ENCODE measurements around the gene FCRL2.
"Not testable (repeated sequence)": the region's sequence is repeated elsewhere in the genome, so short reads cannot be mapped to it uniquely, and the experiment has no call there.

Gene FCRL2

DNA sequence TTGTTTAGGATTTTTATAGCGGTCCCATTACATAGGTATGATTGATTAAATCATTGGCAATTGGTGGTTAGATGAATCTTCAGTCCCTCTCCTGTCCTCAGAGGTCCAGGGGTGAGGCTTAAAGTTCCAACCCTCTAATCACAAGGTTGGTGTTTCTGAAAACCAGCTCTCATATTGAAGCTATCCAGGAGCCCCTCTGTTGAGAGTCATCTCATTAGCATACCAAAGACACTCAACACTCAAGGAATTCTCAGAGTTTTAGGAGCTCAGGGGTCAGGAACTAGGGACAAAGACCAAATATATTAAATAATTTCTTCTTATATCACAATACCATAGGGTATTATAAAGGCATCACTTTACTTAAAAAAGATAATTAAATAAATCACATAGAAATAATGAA, 23.3 kb downstream of the FCRL2 start:
- DNase-seq (ENCODE audit: low spot score) = no peak

DNA sequence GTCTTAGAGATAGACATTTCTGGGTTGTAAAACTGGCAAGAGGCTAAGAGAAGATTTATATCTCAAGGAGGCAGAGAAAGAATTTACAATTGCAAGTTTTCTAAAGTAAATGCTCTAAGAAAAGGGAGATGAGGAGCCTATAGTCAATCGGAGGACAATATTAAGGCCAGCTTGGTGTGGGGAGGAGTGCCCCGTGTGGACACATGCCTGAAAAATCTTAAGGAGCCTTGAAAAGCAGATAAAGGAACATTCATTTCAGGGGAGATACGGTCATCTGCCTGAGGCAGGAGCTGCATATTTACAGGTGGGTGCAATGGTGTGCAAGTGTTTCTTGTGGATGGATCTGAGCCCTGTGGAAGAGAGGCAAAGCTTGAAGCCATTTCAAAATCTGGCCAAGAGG, 25.6 kb downstream of the FCRL2 start:
- DNase-seq (ENCODE audit: low spot score) = no peak

GRCh38 chr1:157748262-157748817, 28.6 kb downstream of the FCRL2 start:
- no peak for DNase-seq (ENCODE audit: low spot score)

GRCh38 chr1:157739229-157739901, 37.6 kb downstream of the FCRL2 start:
- DNase-seq (ENCODE audit: low spot score) = no peak

- DNase-seq (ENCODE audit: low spot score) = not testable (repeated sequence)
Observed at GRCh38 chr1:157735991-157736390, 40.9 kb downstream of the FCRL2 start.

- DNase-seq (ENCODE audit: low spot score) = no peak
Observed at GRCh38 chr1:157734321-157734720, 42.6 kb downstream of the FCRL2 start.

- no peak for DNase-seq (ENCODE audit: low spot score)
Observed at GRCh38 chr1:157732755-157733154, 44.2 kb downstream of the FCRL2 start.

DNA sequence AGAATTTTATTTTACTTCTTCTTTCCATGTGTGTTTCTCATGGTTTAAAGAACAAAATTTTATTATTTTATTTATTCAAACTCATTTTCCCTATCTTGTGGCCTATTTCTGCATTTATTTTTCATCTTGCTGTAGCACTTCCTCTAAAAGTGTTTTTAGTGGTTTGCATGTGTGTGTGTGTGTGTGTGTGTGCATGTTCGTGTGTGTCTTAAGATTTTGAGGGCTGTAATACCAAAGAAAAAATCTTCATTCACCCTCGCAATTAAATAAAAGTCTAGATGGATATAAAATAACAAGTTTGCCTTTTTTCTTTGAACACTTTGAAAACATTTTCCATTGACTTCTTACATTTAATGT, 51.7 kb downstream of the FCRL2 start:
- no peak for DNase-seq (ENCODE audit: low spot score)

DNA sequence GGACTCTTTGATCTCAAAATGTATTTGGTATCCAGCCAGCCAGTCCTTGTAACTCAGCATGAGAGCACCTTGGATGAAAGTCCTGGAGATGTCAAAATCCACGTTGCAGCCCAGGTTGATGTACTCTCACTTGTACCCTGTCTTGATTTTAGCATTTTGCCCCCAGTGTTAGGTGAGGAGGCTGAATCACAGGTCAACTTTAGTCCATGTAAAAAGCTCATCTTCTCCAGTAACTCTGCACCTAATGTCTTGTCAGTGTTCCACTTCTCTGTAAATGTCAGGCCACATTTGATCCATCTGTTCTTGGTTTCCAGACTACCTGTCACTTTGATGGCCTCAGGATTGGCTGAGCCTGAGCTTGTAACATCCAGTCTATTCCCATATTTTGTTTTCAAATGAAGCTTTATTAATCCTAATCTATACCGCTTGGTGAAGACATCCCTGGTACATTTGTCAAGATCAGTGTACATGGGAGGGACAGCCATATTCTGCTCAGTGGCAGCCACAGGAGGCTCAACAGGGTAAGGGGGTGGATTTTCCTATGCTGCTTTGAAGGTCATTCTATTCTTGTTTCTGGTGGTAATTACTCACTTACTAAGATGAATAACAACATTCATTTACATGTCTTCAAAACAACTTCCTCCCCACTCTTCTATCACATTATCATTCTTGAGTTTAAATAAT, 52.3 kb downstream of the FCRL2 start:
- no peak for DNase-seq (ENCODE audit: low spot score)

DNA sequence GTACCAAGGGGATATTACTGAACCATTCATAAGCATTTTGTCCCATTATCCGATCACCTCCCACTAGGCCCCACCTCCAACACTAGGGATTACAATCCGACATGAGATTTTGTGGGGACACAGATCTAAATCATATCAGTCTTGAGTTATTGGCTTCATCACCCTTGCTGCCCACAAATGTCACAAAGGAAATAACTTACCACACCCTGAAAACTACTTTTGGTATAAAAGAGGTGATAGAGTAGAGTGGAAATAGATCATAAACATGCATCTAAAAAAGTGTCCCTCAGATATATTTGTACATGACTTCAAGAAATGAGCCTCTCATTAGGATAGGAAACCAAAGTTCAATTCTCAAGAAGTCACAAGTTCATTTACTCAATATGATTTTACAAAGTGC, 53.8 kb downstream of the FCRL2 start:
- no peak for DNase-seq (ENCODE audit: low spot score)

DNA sequence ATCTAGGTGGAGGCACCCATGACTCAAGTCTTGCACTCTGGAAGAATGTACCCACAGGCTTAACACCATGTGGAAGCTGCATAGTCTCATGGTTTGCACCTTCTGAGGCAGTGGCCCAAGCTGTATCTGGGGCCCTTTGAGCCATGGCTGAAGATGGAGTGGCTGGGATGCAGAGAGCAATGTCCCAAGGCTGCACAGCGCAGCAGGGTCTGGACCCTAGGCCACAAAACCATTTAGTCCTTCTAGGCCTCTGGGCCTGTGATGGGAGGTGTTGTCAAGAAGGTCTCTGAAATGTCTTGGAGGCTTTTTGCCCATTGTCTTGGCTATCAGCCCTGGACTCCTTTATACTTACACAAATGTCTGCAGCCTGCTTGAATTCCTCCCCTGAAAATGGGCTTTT, 54.9 kb downstream of the FCRL2 start:
- DNase-seq (ENCODE audit: low spot score) = no peak

GRCh38 chr1:157715736-157716135, 61.2 kb downstream of the FCRL2 start:
- DNase-seq (ENCODE audit: low spot score) = no peak

- no peak for DNase-seq (ENCODE audit: low spot score)
Observed at GRCh38 chr1:157711802-157712201, 65.1 kb downstream of the FCRL2 start.

DNA sequence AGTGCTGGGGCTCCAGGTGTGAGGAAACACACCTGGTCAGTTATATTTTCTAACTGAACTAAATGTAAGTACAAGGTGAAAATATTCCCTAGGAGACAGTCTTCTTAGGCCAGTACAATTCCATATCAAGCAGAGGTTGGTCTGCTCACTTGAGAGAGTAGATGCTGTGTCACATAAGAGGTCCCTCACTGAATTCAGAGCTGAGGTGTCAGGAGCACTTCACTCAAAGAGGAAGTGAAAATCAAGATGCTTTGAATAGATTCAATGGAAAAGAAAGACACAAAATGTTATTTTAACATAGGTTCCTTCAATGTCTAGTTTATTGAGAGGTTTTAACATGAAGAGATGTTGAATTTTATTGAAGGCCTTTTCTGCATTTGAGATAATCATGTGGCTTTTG, 72.1 kb downstream of the FCRL2 start:
- DNase-seq (ENCODE audit: low spot score) = no peak

GRCh38 chr1:157703981-157704380, 73.0 kb downstream of the FCRL2 start:
- DNase-seq (ENCODE audit: low spot score) = no peak

DNA sequence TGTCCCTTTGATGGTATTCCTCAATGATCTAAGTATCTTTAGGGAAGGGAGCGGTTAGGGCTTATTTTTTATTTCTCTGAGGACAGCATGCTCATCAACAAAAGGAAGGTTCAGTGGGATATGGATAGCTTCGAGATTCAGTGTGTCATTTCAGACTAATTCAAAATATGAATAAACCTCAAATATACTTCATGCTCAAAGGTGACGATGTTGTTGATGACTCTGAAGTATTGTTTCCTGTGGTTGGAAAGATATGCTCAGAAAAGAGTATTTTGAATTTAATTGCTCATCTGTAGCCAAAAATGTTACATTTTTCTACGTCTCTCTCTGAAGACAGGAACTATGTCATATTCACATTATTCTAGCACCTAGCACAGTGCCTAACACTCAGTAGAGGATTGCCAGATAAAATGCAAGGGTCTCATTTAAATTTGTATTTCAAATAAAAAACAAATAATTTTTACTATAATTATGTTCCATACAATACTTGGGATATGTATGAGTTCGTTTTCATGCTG, 74.6 kb downstream of the FCRL2 start:
- DNase-seq (ENCODE audit: low spot score) = no peak

DNA sequence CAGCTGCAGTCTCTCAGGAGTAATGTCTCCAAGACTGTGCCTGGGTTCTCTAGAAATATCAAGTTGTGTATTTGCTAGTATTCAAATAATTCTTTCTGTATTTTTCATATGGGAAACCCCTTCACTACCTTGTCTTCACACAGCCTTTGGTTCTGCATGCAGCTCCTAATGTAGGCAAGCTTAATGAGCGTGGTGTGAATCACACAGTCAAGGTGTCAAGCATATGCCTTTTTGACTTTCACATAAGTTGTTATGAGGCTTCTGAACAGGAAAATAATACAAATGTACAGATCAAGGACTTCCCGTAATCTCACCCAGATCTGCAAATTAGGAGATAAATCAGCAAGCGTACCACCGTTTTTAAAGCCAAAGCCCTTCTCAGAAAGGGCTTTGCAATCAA, 76.2 kb downstream of the FCRL2 start, which contains the start of gene FCRL3:
TSS of gene FCRL3 (minus strand) at position 38 of the 400 bp plus-strand sequence. CDS start 280 bp downstream, outside the sequence.
- no peak for DNase-seq (ENCODE audit: low spot score)

- DNase-seq (ENCODE audit: low spot score) = no peak
Observed at GRCh38 chr1:157700305-157700704, 76.6 kb downstream of the FCRL2 start.

DNA sequence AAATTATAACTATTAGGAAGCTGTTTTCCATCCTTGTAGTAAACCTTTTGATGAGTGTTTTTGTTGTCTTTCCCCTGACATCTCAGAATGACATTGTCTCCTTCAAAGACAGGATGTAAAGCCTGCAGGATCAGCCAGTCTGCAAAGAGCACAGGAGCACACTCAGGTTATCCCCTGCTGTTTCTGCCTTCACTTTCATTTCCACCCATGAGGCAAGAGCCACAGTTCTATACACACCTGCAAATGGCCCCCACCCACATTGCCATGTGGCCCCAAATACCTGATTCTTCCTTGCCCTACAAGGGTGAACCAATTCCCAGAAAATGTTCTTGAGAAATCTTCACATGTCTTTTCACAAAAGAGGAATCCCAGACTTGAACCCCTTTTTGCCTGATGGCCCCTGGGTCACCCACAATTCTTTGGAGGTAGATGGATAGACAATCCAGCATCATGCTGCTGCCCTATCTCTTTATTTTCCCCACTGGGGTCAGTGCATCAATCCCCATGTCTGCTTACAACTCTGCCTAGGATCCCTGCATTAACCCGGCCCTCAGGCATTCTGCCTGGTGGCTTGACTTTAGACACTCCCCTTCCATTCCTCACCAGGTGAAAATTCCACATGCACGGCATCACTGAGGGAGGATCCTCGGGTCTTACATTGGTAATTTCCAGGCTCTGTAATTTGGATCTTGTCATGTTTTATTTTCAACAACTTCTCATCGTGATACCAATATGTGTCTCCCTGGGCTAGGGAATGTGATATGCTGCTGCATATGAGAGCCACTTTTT, 79.0 kb downstream of the FCRL2 start:
- no peak for DNase-seq (ENCODE audit: low spot score)

DNA sequence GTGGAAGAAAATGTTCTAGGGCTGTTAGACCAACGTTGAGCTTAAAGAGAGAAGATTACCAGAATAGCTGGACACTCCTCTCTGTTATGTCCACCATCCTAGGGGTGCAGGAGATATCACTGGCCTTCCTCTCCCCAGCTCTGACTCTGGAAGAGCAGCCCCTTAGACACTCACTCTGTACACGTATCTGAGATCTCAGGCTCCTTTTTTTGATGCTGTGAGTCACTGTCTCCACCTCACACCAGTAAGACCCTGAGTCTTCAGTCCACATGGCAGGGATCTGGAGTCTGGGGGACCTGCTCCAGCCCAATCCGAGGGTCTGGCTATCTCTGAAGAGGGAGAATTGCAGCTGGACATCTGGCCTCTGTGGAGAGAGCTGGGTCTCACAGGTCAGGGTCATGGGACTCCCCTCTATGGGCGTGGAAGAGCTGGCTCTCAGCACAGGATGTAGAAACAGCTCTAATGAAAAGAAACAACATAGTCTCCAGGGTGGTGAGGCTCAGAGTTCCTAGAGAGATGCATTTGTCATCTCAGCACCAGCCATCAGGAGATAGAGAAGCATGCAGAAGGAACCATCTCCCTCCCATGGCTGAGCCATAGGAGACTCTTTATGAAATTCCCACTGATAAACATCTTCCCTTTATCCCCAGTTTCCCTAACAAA, 79.8 kb downstream of the FCRL2 start:
- no peak for DNase-seq (ENCODE audit: low spot score)

Data from hematopoietic multipotent progenitor cell treated with erythropoietin and hydrocortisone succinate and interleukin-3 and kit ligand, for 15 days (in vitro differentiated cells).